Endometrial microvascular endothelial cells (primary cell): ENCODE results near the gene C20orf173. TPM values are rescaled to one million over a fixed set of nuclear protein-coding genes. Genes with fewer than 3 reads are reported as not detected.
"Not testable (repeated sequence)": the region's sequence is repeated elsewhere in the genome, so short reads cannot be mapped to it uniquely, and the experiment has no call there.

Experiments used
- in situ Hi-C: cut with HindIII; loops from 2 replicates; pipeline ENCODE4 v1.10.0; 2017; ENCODE audit warnings: low sequenced_read_pairs, low pct_unique_long_range_greater_than_20kb; ENCODE audit errors: inconsistent ontology term
- total RNA-seq: library from RNA; depleted of rRNA; stranded (reverse); fragments of >200 nt; gene quantifications from one replicate; pipeline ENCODE4 v1.2.3, GENCODE V29; 2015; ENCODE audit errors: inconsistent ontology term

Gene C20orf173
- total RNA-seq, 1 donor from 2014 or later: not detected

GRCh38 chr20:35552914-35553313 is 23.5 kb upstream of the C20orf173 start:
- in situ Hi-C loops: no loop called here

DNA sequence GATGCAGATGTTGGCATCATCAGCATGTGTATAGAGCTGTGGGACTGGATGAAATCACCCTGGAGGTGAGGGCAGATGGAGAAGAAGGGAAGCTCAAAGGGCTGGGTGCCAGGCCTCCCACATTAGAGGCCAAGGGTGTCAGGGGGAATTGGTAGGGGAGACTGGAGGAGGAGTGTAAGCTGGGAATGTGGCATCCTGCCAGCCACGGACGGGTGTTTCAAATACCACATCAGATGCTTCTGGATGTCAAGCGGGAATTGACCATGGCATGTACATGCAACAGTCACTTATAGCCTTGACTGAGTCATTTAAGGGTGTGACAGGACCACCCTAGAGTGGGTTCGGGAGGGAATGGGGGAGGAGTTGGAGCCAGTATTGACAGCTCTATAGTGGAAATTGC is 22.1 kb upstream of the C20orf173 start:
- in situ Hi-C loops: no loop called here

GRCh38 chr20:35547329-35547728 is 17.9 kb upstream of the C20orf173 start:
- in situ Hi-C loops: no loop called here

DNA sequence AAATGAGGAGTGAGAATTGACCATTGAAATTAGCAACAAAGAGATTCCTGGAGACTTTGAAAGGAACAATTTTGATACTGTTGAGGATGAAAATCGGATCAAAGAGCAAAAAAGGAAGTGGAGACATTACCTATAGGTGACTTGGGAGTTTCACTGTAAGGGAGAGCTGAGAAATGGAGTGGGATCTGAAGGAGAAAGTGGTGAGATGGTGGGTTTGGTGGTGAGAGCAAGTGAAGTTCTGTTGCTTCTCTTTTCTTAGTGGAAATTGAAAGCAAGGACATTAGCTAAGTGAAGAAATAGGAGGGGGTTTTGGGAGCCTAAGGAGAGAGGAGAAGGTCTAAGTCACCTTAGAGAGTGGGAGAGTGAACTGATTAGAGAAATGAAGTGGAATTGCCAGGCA is 16.7 kb upstream of the C20orf173 start:
- in situ Hi-C loops: no loop called here

- in situ Hi-C loops: not testable (repeated sequence)
These were observed 15.5 kb upstream of the C20orf173 start for GRCh38 chr20:35544941-35545340.

GRCh38 chr20:35544436-35544835 is 15.0 kb upstream of the C20orf173 start:
- in situ Hi-C loops: no loop called here

DNA sequence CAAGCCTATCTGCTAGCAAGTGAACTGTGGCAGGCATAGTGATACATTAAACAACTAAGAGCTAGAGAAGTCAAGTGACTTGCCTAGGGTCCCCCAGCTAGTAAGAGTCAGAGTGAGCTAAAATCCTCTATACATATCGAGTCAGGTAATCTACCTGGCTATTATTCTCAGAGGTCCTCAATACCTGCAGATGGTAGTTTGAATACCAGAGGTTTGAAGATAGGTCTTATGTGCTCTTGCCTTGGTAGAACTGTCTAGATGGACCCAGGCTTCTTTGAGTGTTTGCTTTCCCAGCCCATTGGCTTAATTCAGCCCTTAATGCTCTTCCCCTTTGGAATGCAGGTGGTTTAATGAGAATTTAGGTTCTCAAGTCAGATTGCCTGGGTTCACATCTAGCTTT is 13.5 kb upstream of the C20orf173 start:
- in situ Hi-C loops: no loop called here

DNA sequence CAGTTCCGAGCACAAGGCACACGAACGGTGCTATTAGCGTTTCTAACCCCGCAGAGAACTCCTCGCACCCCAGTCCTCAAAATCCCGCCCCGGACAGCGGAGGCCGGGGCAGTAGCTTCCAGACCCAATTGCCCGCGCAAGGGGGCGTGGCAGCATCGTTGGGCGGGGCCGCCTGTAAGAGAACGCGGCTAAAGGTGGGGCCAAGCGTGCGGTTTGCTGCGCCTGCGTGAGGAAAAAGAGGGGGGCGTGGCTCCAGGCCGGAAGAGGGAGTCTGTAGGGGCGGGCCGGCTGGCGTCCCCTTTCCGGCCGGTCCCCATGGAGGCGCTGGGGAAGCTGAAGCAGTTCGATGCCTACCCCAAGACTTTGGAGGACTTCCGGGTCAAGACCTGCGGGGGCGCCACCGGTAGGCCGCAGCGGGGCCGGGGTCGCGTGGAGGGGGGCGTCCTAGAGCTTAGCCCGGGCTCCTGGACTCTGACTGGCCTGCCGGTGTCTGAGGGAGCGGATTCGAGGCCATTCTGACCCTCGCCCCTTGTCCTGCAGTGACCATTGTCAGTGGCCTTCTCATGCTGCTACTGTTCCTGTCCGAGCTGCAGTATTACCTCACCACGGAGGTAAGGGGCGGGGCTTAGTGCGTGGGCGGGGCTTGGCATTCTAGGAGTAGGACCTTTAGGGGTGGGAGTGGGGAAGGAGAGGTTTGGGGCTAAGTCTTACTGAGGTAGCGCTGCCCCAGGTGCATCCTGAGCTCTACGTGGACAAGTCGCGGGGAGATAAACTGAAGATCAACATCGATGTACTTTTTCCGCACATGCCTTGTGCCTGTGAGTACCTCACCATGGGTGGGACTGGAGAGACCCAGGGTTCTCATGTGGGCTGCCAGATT is 12.6 kb upstream of the C20orf173 start, which contains the start of gene ERGIC3:
Gene ERGIC3, plus strand, starts transcription at position 296 of the 880 bp plus-strand sequence. Its CDS starts 20 bp downstream, at position 316.
- in situ Hi-C loops: no loop called here

- in situ Hi-C loops: no loop called here
These were observed 11.8 kb upstream of the C20orf173 start for GRCh38 chr20:35541118-35541782.

DNA sequence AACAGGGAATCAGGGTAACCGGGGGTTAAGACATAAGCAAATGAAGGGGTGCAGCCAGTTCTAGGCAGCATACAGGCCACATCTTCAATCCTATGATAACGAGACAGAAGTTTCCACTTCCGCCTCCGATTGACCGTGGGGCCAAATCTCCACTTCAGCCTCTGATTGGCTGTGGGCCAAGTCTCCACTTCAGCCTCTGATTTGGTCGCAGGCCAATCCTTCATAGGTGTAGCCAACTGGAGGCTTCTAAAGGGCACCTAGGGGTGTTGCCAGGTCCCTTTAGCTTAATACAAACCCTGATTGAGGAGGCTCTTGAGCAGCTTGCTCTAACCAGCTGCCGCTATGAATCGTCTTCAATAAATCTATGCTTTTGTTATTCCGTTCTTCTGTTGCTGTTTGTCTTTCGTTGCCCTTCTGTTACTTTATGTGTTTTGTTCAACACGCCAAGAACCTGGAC is 10.3 kb upstream of the C20orf173 start:
- in situ Hi-C loops: no loop called here

GRCh38 chr20:35527122-35527769 is 2.2 kb downstream of the C20orf173 start:
- in situ Hi-C loops: no loop called here

DNA sequence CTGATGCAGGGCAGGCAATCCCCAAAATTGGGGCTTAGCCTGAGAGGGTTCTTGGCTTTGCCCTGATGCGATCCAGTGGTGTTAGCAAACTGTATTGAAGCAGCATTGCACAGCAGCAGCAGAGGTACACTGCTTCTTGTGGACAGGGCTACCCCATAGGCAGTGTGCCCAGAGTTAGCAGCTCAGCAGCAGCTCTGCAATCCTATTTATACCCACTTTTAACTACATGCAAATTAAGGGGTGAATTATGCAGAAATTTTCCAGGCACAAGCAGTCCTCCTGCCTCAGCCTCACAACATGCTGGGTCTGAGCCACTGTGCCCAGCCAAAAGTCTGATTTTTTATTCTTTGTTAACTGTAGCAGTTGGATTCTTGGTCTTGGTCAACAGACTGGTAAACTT is 3.8 kb downstream of the C20orf173 start:
- in situ Hi-C loops: no loop called here

DNA sequence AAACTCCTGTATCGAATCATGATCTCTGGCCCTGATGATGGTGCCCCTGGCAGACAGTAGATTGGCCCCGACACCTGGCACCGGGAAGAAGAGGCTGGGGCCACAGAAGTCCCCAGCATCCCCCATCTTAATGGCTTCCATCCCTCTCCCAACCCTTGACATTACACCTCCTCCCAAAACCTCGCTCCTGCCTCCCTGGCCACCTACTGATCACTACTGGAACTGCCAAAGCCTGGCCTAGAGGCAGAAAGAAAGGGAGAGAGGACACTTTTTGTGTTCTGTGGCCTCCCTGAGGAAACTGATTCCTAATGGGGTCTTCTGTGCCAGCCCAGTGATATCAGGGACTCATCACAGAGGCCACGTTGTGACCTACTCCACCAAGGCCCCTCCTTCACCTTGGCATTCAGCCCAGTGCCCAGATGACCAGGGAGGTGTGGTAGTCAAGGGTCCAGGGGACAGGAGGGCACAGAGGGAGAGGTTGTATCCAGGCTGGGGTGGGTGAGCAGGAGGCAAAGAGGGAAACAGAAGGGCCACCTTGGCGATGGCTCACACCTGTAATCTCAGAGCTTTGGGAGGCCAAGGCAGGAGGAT is 6.1 kb downstream of the C20orf173 start:
- in situ Hi-C loops: no loop called here

DNA sequence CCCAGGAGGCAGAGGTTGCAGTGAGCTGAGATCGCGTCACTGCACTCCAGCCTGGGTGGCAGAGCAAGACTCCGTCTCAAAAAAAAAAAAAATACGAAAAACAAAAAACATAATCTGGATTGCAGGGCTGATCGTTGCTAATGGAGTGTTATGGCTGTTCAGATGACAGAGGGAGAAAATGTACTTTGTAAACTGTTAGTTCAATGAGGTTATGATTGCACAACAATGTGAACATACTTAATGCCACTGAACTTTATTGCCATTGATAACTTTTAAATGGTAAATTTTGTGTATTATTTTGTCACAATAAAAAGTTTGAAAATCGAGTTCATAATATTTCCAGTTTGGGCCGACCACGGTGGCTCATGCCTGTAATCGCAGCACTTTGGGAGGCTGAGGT is 10.5 kb downstream of the C20orf173 start:
- in situ Hi-C loops: no loop called here

GRCh38 chr20:35517767-35518166 is 11.7 kb downstream of the C20orf173 start:
- in situ Hi-C loops: not testable (repeated sequence)

- in situ Hi-C loops: no loop called here
These were observed 12.3 kb downstream of the C20orf173 start for GRCh38 chr20:35517125-35517524.

DNA sequence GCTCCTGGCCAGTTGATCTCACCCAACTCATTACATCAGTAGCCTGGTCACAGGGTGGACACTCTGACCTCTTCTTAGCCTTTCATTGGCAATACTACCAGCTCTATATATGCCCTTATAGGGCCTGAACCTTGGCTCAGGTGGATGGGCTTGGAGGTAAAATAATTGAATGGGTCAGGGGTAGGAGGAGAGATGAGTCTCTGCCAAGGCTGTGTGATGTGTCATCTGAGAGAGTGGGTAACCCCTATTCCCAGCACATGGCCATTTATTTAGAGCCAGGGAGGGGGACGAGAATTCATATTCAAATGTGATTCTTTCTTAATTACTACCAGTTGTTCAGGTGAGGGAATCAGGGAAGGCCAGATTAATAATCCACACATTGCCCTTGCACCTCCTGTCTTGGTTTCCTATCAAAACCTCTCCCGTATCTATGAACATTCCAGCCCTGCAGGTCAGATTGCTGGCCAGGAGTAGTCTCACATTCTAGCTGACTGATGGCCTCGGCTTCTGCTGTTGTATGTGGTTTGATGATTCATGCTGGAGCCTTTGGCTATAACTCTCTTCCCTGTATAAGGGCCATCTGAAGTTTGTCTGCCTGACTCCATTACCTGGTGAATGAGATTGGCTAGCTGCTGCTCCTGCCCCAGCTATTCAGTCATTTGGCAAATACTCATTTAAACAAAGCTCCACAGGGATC is 13.4 kb downstream of the C20orf173 start:
- in situ Hi-C loops: no loop called here

DNA sequence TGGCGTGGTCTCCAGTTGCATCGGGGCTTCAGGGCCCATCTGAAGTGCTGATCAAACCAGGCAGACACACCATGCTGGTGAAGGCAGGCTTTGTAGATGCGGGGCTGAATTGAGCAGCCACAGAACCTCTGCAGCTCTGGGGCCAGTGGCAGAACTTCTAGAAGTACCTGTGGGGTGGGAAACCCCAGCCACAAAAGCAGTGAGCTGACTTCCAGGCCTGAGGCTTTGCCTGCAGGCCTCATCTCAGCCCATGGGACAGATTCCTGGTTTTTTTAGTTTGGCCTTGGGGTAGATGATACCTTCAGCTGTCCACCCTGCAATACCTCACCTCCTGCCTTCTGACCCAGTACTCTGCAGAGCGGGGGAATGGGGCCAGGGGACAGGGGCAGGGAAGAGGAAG is 14.1 kb downstream of the C20orf173 start:
- in situ Hi-C loops: no loop called here
